ENCODE data around the gene ZNF835.
A peak's percentile ranks its signal among the peaks of the same experiment; 100 is the strongest.
"Not testable (repeated sequence)": the region's sequence is repeated elsewhere in the genome, so short reads cannot be mapped to it uniquely, and the experiment has no call there.

Gene ZNF835

DNA sequence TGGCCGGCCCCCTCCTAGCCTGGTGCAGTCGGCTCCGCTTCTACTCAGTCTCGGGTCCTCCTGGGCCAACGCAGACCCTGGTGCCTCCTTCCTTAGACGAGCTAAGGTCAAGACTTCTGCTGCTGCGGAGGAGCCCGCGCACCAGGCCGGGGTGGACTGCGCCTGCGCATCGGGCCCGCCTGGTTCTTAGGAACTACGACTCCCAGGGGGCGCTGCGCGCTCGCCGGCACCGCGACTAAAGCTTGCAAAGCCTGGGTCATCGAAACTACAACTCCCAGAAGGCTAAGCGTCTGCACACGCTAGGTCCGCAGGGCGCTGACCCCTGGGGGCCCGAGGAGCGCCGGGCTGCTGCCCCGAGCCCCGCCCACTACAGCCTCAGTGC is at the start of gene ZNF835:
TSS of gene ZNF835 (minus strand) at position 145 of the 382 bp plus-strand sequence. CDS start 6,559 bp downstream, outside the sequence.
- DNase-seq (ENCODE audit: low read depth in 3 of 3): peak; percentile 57 to 83 (median 73)

DNA sequence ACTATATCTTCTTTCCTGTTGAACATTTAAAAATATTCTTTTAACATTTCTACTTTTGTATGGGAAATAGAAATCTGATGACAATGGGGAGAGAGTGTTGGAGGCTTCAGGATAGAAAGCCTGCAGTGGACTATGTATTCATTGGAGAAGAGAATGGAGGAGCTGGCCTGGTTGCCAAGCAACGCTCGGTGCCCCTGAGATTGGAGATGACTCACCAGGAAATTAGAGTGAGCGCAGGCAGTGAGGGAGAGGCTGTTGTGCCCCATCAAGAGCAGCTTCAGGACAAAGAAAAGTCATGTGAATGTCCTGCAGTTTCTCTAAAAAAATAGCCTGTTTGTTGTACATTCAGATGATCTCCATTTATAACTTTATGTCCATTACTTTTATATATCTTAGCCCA is 48.7 kb upstream of the ZNF835 start:
- DNase-seq (ENCODE audit: low read depth in 3 of 3): no peak

DNA sequence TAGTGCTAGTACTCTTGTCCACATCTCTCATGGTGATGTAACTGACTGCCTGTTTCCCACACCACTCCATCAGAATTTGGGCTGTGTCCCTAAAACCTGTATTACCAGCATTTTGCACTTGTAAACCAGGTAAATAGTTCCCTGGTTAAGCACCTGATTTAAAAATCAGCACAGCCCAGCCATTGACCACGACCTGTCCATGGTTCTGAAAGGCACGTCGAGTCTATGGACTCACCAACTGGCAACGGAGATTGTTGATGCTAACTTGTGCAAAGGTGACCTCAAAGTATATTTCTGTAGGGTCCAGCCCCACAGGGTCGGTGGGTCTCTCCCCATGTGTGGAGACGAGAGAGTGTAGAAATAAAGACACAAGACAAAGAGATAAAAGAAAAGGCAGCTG is 46.7 kb upstream of the ZNF835 start:
- no peak for DNase-seq (ENCODE audit: low read depth in 3 of 3)

GRCh38 chr19:56712611-56713276 is 41.2 kb upstream of the ZNF835 start:
- DNase-seq (ENCODE audit: low read depth in 3 of 3): no peak

GRCh38 chr19:56710437-56710836 is 38.9 kb upstream of the ZNF835 start:
- DNase-seq (ENCODE audit: low read depth in 3 of 3): no peak

DNA sequence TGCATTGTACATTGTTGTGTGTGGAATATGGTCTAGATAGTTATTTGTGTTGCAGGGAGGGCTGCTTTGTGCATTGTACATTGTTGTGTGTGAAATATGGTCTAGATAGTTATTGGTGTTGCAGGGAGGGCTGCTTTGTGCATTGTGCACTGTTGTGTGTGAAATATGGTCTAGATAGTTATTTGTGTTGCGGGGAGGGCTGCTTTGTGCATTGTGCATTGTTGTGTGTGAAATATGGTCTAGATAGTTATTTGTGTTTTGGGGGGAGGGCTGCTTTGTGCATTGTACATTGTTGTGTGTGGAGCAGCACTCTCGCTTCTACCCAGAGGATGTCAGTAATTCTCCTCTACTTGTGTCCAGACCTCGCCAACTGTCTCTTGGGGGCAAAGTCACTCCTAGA is 36.3 kb upstream of the ZNF835 start:
- DNase-seq (ENCODE audit: low read depth in 3 of 3): no peak

DNA sequence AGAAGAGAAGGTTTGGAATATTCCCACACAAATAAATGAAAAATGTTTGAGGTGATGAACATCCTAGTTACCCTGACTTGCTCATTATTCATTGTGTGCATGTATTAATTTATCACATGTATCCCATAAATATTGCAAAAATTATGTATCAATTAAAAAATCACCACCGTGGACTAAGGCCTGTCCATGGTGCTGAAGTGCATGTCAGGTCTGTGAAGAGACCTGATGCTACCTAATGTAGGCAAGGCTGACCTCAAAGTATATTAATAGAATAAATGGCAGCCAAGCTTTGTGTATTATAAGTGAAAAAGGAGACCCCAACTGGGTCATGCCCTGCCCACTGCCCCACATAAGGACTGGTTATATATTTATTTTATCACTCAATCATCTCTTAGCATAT is 34.4 kb upstream of the ZNF835 start:
- no peak for DNase-seq (ENCODE audit: low read depth in 3 of 3)

DNA sequence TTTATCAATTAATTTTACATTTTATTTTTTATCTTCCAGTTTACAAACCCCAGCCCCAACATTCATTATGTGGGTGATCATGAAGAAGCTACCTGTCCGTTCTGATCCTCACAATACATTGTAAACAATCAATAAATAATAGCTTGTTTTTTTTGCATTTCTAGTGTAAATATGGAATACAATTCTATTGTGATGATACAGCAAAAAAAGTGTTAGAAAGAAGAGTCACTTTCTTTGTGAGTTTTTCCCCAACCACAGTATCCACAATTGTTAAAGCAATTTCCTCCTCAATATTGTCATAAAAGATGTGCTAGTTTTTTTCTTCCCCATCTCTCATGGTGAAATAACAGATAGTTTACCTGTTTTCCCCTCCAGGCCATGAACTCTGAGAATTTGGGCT is 30.3 kb upstream of the ZNF835 start:
- DNase-seq (ENCODE audit: low read depth in 3 of 3): no peak

- no peak for DNase-seq (ENCODE audit: low read depth in 3 of 3)
Observed at GRCh38 chr19:56699552-56699951, 28.0 kb upstream of the ZNF835 start.

- no peak for DNase-seq (ENCODE audit: low read depth in 3 of 3)
Observed at GRCh38 chr19:56692206-56692895, 20.8 kb upstream of the ZNF835 start.

- DNase-seq (ENCODE audit: low read depth in 3 of 3): no peak
Observed at GRCh38 chr19:56690670-56691069, 19.1 kb upstream of the ZNF835 start.

- DNase-seq (ENCODE audit: low read depth in 3 of 3): no peak
Observed at GRCh38 chr19:56689198-56689597, 17.6 kb upstream of the ZNF835 start.

DNA sequence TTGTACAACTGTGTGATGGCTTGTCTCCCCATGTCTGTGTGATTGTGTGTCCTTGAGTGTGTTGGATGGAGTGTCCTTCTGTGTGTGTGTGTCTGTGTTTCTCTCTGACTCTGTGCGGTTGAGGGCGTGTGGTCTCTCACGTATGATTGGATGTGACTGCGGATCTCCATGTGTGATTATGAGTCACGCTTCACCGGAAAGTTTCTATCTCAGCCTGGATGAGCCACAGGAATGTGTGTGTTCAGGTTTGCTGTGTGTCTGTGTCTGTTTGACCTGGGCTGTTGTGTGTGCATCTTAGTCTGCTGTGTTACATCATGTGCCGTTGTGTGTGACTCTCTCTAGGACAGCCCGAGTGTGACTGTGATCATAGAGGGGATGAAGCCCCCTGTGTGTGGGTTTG is 15.5 kb upstream of the ZNF835 start:
- DNase-seq (ENCODE audit: low read depth in 3 of 3): no peak

GRCh38 chr19:56683116-56683515 is 11.6 kb upstream of the ZNF835 start:
- no peak for DNase-seq (ENCODE audit: low read depth in 3 of 3)

GRCh38 chr19:56681702-56682101 is 10.1 kb upstream of the ZNF835 start:
- DNase-seq (ENCODE audit: low read depth in 3 of 3): no peak

DNA sequence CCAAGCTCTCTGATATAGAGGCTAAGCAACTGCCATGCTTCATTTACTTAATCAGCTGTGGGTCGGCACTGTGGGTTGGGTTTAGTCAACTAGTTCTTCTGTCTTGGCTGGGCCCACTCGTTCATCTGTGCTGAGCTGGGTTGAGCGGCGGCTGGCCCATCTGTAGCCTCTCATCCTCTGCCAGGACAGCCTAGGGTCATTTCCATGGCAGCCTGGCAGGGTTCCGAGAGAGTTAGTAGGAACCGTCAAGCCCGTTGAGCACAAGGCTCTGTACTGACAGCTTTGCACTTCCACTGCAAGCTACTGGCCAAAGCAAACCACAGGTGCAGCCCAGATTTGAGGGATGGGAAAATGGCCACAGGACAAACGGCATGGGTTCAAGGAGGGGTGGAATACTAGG is 6.6 kb upstream of the ZNF835 start:
- no peak for DNase-seq (ENCODE audit: low read depth in 3 of 3)

DNA sequence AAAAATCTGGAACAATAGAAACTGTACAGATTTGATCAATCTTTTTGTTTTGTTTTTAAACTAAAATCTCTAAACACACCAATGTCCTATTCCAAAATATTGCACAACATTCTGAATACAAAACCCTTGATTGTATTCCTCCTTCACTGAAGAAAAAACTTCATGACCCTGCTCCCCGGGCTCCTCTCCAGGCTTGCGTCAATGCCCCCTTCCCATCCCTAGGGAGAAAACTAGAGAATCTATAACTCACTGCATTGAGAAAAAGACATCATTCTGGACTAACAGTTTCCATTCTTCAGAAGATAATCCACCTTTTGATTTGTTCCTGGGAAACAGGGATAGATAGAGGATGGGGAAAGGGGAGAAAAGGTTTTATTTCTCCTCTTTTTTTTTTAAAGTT is 1.1 kb upstream of the ZNF835 start:
- not testable (repeated sequence) for DNase-seq (ENCODE audit: low read depth in 3 of 3)

DNA sequence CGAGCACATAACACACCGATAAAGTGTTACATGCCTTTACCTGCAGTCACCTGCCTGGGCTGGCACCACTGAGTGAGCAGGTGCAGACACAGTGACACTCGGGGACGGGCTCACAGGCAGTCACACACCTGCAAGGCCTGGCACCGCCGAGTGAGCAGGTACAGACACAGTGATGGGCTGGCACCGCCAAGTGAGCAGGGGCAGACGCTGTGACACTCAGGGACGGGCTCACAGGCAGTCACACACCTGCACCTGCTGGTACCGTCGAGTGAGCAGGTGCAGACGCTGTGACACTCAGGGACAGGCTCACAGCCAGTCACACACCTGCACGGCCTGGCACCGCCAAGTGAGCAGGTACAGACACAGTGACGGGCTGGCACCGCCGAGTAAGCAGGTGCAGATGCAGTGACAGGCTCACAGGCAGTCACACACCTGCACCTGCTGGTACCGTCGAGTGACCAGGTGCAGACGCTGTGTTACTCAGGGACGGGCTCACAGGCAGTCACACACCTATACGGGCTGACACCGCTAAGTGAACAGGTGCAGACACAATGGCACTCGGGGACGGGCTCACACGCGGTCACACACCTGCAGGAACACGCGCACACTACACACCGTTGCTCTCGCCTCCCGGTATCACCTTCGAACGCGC is 470 bp downstream of the ZNF835 start:
- peak in 1 of 3 experiments; percentile 6 for DNase-seq (ENCODE audit: low read depth in 3 of 3)

DNA sequence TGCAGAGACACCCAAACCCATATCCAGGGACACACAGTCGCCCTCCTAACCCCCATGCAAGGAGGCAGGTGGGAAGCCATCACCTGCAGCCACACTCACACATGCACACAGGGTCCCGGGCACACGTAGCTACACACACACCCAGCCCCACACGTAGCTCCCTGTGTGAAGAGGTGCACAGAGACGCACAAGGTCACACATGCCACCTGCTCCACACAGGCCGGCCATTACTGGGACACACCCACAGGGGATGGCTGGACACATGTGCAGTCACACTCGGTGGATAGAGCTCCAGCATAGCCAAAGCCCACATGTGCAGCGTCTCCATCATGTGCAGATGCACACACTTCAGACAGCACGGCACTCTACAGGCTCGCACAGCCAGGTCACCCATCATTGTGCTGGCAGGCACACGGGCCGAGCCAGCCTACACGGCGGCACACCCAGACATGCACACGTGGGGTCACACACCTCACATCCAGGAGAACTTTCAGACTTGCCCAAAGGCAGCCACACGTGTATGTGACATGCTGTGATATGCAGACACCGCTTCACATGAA is 1.1 kb downstream of the ZNF835 start:
- DNase-seq (ENCODE audit: low read depth in 3 of 3): no peak

- DNase-seq (ENCODE audit: low read depth in 3 of 3): no peak
Observed at GRCh38 chr19:56668676-56669075, 2.9 kb downstream of the ZNF835 start.

- no peak for DNase-seq (ENCODE audit: low read depth in 3 of 3)
Observed at GRCh38 chr19:56667311-56667870, 4.2 kb downstream of the ZNF835 start.

GRCh38 chr19:56664511-56664910 is 7.0 kb downstream of the ZNF835 start:
- no peak for DNase-seq (ENCODE audit: low read depth in 3 of 3)
